HCT116 (cell line): ENCODE data around the gene MAPK10. TPM values are rescaled to one million over a fixed set of nuclear protein-coding genes. Genes with fewer than 3 reads are reported as not detected.

Experiments used
- ATAC-seq: fragments of 200-7000 bp; cut with Tn5 transposase; 2 replicates; pipeline ENCODE4 v1.9.1; 2020; ENCODE audit warnings: mild to moderate bottlenecking, moderate library complexity
- BruUV-seq: library from RNA; stranded (reverse); fragments of 400-500 nt; replicated peaks from 2 replicates; lab custom pipeline; 2021; lab: Mats Ljungman, UMichigan
- CTCF ChIA-PET: fragments of 300-600 bp; sonication (Branson Sonifier 250); formaldehyde crosslinking; loops from one replicate; lab custom pipeline; 2021; ENCODE audit warnings: antibody characterized with exemption; lab: Charles Lee
- POLR2A ChIA-PET: fragments of 300-600, 350-600 bp; sonication (Branson Sonifier 250); formaldehyde crosslinking; loops from one replicate; lab custom pipeline; 2021; ENCODE audit warnings: antibody characterized with exemption; lab: Charles Lee
- RAD21 ChIA-PET, 2 experiments: fragments of 300-600 bp; sonication (Branson Sonifier 250); formaldehyde crosslinking; loops; one replicate each; lab custom pipeline; 2023; ENCODE audit warnings: low total read pairs in 2 of 2; ENCODE audit not compliant: uncharacterized antibody in 2 of 2, unreplicated experiment in 2 of 2, low non-redundant PET in 1 of 2; lab: Charles Lee
- DNase-seq: peaks from one replicate; pipeline ENCODE4 v3.0.0-alpha.2; 2010; ENCODE audit warnings: low read depth, low spot score
- H2AFZ ChIP-seq: fragments of 200-600 bp; shearing (Covaris generic), sonication (generic); 2 replicates; pipeline ENCODE4 v1.6.1; 2017; ENCODE audit warnings: low read depth, mixed run types, mixed read lengths, antibody characterized with exemption, low read length; ENCODE audit not compliant: poor library complexity, severe bottlenecking
- H3K27ac ChIP-seq: 2 replicates; pipeline ENCODE4 v1.5.1; 2012; ENCODE audit warnings: low read depth, low read length
- H3K27me3 ChIP-seq: fragments of 200-600 bp; sonication (generic); 2 replicates; pipeline ENCODE4 v1.6.1; 2016; ENCODE audit warnings: mixed run types, low read length, mixed read lengths; ENCODE audit not compliant: insufficient read depth
- H3K36me3 ChIP-seq, 2 experiments: fragments of 200-500 bp in 1 of 2; fragments of 200-600 bp in 1 of 2; sonication (Bioruptor generic) in 1 of 2; sonication (generic) in 1 of 2; 2 replicates each; pipeline versions ENCODE4 v1.5.1 to v1.6.1; 2014 to 2016; ENCODE audit warnings: low read length in 2 of 2, inconsistent platforms in 1 of 2, mixed read lengths in 1 of 2, mixed run types in 1 of 2; ENCODE audit not compliant: insufficient read depth in 2 of 2, control insufficient read depth in 1 of 2
- H3K4me1 ChIP-seq, 2 experiments: fragments of 200-600 bp in 1 of 2; sonication (generic) in 1 of 2; 2 replicates each; pipeline versions ENCODE4 v1.5.1 to v1.6.1; 2012 to 2017; ENCODE audit warnings: low read length in 2 of 2, inconsistent platforms in 1 of 2, mild to moderate bottlenecking in 1 of 2, mixed read lengths in 1 of 2, mixed run types in 1 of 2, moderate library complexity in 1 of 2; ENCODE audit not compliant: insufficient read depth in 2 of 2, control insufficient read depth in 1 of 2
- H3K4me2 ChIP-seq: fragments of 200-600 bp; sonication (generic); 2 replicates; pipeline ENCODE4 v1.6.1; 2017; ENCODE audit warnings: mixed run types, low read length, mixed read lengths
- H3K4me3 ChIP-seq, 2 experiments: fragments of 200-600 bp in 1 of 2; sonication (generic) in 1 of 2; replicated peaks in 1 of 2; 2 replicates each; pipeline ENCODE4 v1.5.1; 2011 to 2016; ENCODE audit warnings: low read length in 2 of 2, control low read depth in 1 of 2, low read depth in 1 of 2, mild to moderate bottlenecking in 1 of 2, mixed read lengths in 1 of 2, mixed run types in 1 of 2
- H3K79me2 ChIP-seq: fragments of 200-600 bp; sonication (generic); 2 replicates; pipeline ENCODE4 v1.6.1; 2017; ENCODE audit warnings: mild to moderate bottlenecking, mixed run types, low read length, moderate library complexity, mixed read lengths; ENCODE audit not compliant: insufficient read depth
- H3K9ac ChIP-seq: fragments of 200-600 bp; sonication (generic); 2 replicates; pipeline ENCODE4 v1.6.1; 2016; ENCODE audit warnings: low read length, mixed read lengths
- H3K9me2 ChIP-seq: fragments of 200-600 bp; sonication (generic), shearing (Covaris generic); 2 replicates; pipeline ENCODE4 v1.6.1; 2017; ENCODE audit warnings: mixed run types, mild to moderate bottlenecking, moderate library complexity; ENCODE audit not compliant: insufficient read depth
- H3K9me3 ChIP-seq, 2 experiments: fragments of 200-500 bp in 1 of 2; fragments of 200-600 bp in 1 of 2; sonication (Bioruptor generic) in 1 of 2; sonication (generic) in 1 of 2; 2 replicates each; pipeline ENCODE4 v1.6.1; 2014 to 2017; ENCODE audit warnings: low read length in 2 of 2, mixed read lengths in 2 of 2, inconsistent platforms in 1 of 2, low read depth in 1 of 2, mild to moderate bottlenecking in 1 of 2, mixed run types in 1 of 2, moderate library complexity in 1 of 2; ENCODE audit not compliant: control insufficient read depth in 1 of 2, insufficient read depth in 1 of 2
- H4K20me1 ChIP-seq: fragments of 200-600 bp; sonication (generic), shearing (Covaris generic); 2 replicates; pipeline ENCODE4 v1.6.1; 2017; ENCODE audit warnings: mixed run types, mild to moderate bottlenecking, moderate library complexity; ENCODE audit not compliant: insufficient read depth
- ATF3 ChIP-seq: IDR thresholded peaks from 2 replicates; pipeline ENCODE4 v1.6.1; 2012
- CBX3 ChIP-seq: IDR thresholded peaks from 2 replicates; pipeline ENCODE4 v1.6.1; 2012; ENCODE audit warnings: low read depth
- CEBPB ChIP-seq: IDR thresholded peaks from 2 replicates; pipeline ENCODE4 v1.6.1; 2012; ENCODE audit warnings: low read depth
- EGR1 ChIP-seq: IDR thresholded peaks from 2 replicates; pipeline ENCODE4 v1.6.1; 2012; ENCODE audit warnings: low read depth
- ELF1 ChIP-seq: IDR thresholded peaks from 2 replicates; pipeline ENCODE4 v1.6.1; 2012; ENCODE audit warnings: low read depth, borderline replicate concordance
- EZH2 ChIP-seq: fragments of 200-600 bp; sonication (generic); IDR thresholded peaks from 2 replicates; pipeline ENCODE4 v1.6.1; 2017; ENCODE audit warnings: antibody characterized with exemption, mixed run types
- JUND ChIP-seq: IDR thresholded peaks from 2 replicates; pipeline ENCODE4 v1.6.1; 2012
- POLR2AphosphoS5 ChIP-seq: IDR thresholded peaks from 2 replicates; pipeline ENCODE4 v1.6.1; 2011; ENCODE audit warnings: mild to moderate bottlenecking, low read depth, low read length, moderate library complexity
- RAD21 ChIP-seq: IDR thresholded peaks from 2 replicates; pipeline ENCODE4 v1.6.1; 2012; ENCODE audit warnings: low read depth, mild to moderate bottlenecking
- SIN3A ChIP-seq: IDR thresholded peaks from 2 replicates; pipeline ENCODE4 v1.6.1; 2012; ENCODE audit warnings: low read depth
- SRF ChIP-seq: IDR thresholded peaks from 2 replicates; pipeline ENCODE4 v1.6.1; 2012; ENCODE audit warnings: low read depth
- TCF7L2 ChIP-seq: IDR thresholded peaks from 2 replicates; pipeline ENCODE4 v1.7.0; 2011; ENCODE audit warnings: borderline replicate concordance, inconsistent platforms; ENCODE audit not compliant: insufficient read depth, insufficient read length; ENCODE audit errors: extremely low read depth
- ZFX ChIP-seq: fragments of 450-650 bp; IDR thresholded peaks from 2 replicates; pipeline ENCODE4 v1.6.1; 2017
- intact Hi-C: fragments of 100-400 bp; cut with micrococcal nuclease; formaldehyde crosslinking; loops from 2 replicates; pipeline ENCODE4 v1.10.0; 2022
- total RNA-seq: library from RNA; stranded (reverse); gene quantifications from one replicate; pipeline ENCODE4 v1.2.1, GENCODE V29; 2021; ENCODE audit not compliant: unreplicated experiment
- TF ChIP-seq, protein P1 (sequence below): IDR thresholded peaks from 2 replicates; pipeline ENCODE4 v1.6.1; 2011; ENCODE audit warnings: mild to moderate bottlenecking, low read length, moderate library complexity; ENCODE audit not compliant: insufficient replicate concordance; ENCODE audit errors: extremely low read depth
- TF ChIP-seq, protein P2 (sequence below): IDR thresholded peaks from 2 replicates; pipeline ENCODE4 v1.6.1; 2012
- TF ChIP-seq, protein P3 (sequence below), 3 experiments: fragments of 200-600 bp in 1 of 3; sonication (generic) in 1 of 3; IDR thresholded peaks in 2 of 3; conservative IDR thresholded peaks in 1 of 3; 2 replicates each; pipeline ENCODE4 v1.5.1; 2012 to 2017; ENCODE audit warnings: low read depth in 2 of 3, low read length in 2 of 3, antibody characterized with exemption in 1 of 3, borderline replicate concordance in 1 of 3, control low read depth in 1 of 3, mild to moderate bottlenecking in 1 of 3, mixed read lengths in 1 of 3, mixed run types in 1 of 3, moderate library complexity in 1 of 3; ENCODE audit not compliant: insufficient read depth in 1 of 3

Gene MAPK10
- total RNA-seq, 1 experiment from 2014 or later, result 0.52 TPM

GRCh38 chr4:86118711-86119110 is 241.1 kb downstream of the MAPK10 start:
- Histone ChIP-seq H3K27me3 (no peaks in the 10 kb centered on the region), H3K36me3 (no peaks in the 10 kb centered on the region), H3K79me2 (no peaks in the 10 kb centered on the region), H3K4me1 (no peaks in the 10 kb centered on the region), H3K9me3 (no peaks in the 10 kb centered on the region), H2AFZ (no peak overlapping the region), H4K20me1 (no peaks in the 10 kb centered on the region), H3K9ac (no peak overlapping the region), H3K9me2 (no peaks in the 10 kb centered on the region), H3K4me3 (no peak overlapping the region), H3K4me2 (no peak overlapping the region), H3K27ac (no peak overlapping the region)
- no TSS peak for BruUV-seq
- POLR2A ChIA-PET, result no interaction called here
- RAD21 ChIA-PET, result no interaction called here
- no peak for ATAC-seq
- intact Hi-C loops, result no loop called here
- TF ChIP-seq POLR2AphosphoS5 (no peak), EGR1 (no peak), RAD21 (no peak), ZFX (no peak), SIN3A (no peak)
- no peak for DNase-seq
- CTCF ChIA-PET, result no interaction called here

- no peaks in the 10 kb centered on the region for H3K27me3 ChIP-seq
- no peak overlapping the region for H3K27ac ChIP-seq
- no peaks in the 10 kb centered on the region for H3K9me2 ChIP-seq
- H3K79me2 ChIP-seq, result no peaks in the 10 kb centered on the region
- no peak overlapping the region for H3K4me2 ChIP-seq
- H3K9me3 ChIP-seq, result no peaks in the 10 kb centered on the region
- no peak overlapping the region for H2AFZ ChIP-seq
- intact Hi-C loops, result no loop called here
- RAD21 ChIA-PET, result no interaction called here
- no TSS peak for BruUV-seq
- ATAC-seq (no peak), DNase-seq (no peak)
- H3K9ac ChIP-seq, result no peak overlapping the region
- no peaks in the 10 kb centered on the region for H3K36me3 ChIP-seq
- POLR2A ChIA-PET, result no interaction called here
- H4K20me1 ChIP-seq, result no peaks in the 10 kb centered on the region
- H3K4me3 ChIP-seq, result no peak overlapping the region
- CTCF ChIA-PET, result no interaction called here
- no peaks in the 10 kb centered on the region for H3K4me1 ChIP-seq
- TF ChIP-seq EGR1 (no peak), CBX3 (no peak), TCF7L2 (no peak), POLR2AphosphoS5 (no peak), CEBPB (no peak), ATF3 (no peak), JUND (no peak), EZH2 (no peak), ZFX (no peak), SRF (no peak), SIN3A (no peak), ELF1 (no peak)
- TF ChIP-seq, protein P1, sequence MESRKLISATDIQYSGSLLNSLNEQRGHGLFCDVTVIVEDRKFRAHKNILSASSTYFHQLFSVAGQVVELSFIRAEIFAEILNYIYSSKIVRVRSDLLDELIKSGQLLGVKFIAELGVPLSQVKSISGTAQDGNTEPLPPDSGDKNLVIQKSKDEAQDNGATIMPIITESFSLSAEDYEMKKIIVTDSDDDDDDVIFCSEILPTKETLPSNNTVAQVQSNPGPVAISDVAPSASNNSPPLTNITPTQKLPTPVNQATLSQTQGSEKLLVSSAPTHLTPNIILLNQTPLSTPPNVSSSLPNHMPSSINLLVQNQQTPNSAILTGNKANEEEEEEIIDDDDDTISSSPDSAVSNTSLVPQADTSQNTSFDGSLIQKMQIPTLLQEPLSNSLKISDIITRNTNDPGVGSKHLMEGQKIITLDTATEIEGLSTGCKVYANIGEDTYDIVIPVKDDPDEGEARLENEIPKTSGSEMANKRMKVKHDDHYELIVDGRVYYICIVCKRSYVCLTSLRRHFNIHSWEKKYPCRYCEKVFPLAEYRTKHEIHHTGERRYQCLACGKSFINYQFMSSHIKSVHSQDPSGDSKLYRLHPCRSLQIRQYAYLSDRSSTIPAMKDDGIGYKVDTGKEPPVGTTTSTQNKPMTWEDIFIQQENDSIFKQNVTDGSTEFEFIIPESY, result no peak
- TF ChIP-seq, protein P2, sequence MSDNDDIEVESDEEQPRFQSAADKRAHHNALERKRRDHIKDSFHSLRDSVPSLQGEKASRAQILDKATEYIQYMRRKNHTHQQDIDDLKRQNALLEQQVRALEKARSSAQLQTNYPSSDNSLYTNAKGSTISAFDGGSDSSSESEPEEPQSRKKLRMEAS, result no peak
- TF ChIP-seq, protein P3, sequence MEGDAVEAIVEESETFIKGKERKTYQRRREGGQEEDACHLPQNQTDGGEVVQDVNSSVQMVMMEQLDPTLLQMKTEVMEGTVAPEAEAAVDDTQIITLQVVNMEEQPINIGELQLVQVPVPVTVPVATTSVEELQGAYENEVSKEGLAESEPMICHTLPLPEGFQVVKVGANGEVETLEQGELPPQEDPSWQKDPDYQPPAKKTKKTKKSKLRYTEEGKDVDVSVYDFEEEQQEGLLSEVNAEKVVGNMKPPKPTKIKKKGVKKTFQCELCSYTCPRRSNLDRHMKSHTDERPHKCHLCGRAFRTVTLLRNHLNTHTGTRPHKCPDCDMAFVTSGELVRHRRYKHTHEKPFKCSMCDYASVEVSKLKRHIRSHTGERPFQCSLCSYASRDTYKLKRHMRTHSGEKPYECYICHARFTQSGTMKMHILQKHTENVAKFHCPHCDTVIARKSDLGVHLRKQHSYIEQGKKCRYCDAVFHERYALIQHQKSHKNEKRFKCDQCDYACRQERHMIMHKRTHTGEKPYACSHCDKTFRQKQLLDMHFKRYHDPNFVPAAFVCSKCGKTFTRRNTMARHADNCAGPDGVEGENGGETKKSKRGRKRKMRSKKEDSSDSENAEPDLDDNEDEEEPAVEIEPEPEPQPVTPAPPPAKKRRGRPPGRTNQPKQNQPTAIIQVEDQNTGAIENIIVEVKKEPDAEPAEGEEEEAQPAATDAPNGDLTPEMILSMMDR (IDR thresholded peaks at IDR 0.05 in 2 of 3, conservative IDR thresholded peaks at IDR 0.05 in 1 of 3; ENCODE audit: borderline replicate concordance in 1 of 3, insufficient read depth in 1 of 3, low read depth in 2 of 3, low read length in 2 of 3), result no peak
Observed at GRCh38 chr4:86117705-86118302, 242.0 kb downstream of the MAPK10 start.
